CD1c-positive myeloid dendritic cell (primary cell): ENCODE results near the gene MCF2L2.
"Not testable (repeated sequence)": the region's sequence is repeated elsewhere in the genome, so short reads cannot be mapped to it uniquely, and the experiment has no call there.

ENCODE experiments used
- DNase-seq: peaks from one replicate; pipeline ENCODE4 v3.0.0-alpha.2; 2016; ENCODE audit errors: extremely low spot score

Gene MCF2L2

DNA sequence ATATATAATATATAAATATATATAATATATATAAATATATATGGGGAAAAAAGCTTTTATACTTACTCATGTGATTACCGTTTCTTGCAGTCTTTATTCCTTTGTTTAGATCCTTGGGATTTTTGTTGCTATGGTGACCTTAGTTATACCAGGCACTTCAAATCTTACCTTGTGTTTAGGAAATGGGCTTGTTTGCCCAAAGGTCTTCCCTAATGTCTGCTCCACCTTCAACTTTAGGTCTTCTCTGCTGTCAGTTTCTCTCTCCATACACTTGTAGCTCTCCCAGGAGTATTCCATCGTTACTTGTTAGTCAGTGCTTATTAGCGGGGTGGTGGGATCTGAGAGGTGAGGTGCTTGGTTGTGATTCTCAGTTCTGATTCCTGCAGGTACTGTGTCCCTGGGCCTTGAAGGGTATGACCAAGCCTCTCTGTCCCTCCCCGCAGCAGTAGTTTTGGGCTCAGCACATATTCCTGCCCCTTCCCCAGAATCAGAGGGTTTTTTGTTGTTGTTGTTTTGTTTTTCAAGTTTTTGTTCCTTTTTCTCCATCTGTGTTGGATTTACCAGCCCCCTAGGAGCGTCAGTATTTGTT is 256.3 kb downstream of the MCF2L2 start:
- DNase-seq: no peak

DNA sequence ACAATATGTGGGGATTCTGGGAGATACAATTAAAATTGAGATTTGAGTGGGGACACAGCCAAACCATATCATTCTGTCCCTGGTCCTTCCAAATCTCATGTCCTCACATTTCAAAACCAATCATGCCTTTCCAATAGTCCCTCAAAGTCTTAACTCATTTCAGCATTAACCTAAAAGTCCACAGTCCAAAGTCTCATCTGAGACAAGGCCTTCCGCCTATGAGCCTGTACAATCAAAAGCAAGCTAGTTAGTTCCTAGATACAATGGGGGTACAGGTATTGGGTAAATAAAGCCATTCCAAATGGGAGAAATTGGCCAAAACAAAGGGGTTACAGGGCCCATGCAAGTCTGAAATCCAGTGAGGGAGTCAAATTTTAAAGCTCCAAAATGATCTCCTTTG is 260.4 kb downstream of the MCF2L2 start:
- DNase-seq: not testable (repeated sequence)

DNA sequence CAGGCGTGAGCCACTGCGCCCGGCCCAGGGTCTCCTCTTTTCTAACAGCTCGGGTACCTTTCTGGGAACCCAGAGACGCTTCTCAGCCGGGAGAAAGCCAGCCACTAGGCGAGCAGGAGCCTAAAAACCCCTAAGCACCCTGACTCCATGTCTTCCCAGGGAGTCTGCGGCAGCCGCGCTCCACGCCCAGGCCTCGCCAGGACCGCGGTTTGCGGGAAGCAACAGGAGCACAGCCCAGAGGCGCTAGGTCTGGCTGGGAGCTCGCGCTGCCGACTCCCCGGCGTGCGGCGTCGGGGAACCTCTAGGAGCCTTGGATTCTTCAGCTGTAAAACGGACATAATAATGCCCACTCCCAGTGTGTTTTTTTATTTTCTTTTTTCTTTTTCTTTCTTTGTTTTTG is 264.9 kb downstream of the MCF2L2 start:
- no peak for DNase-seq

DNA sequence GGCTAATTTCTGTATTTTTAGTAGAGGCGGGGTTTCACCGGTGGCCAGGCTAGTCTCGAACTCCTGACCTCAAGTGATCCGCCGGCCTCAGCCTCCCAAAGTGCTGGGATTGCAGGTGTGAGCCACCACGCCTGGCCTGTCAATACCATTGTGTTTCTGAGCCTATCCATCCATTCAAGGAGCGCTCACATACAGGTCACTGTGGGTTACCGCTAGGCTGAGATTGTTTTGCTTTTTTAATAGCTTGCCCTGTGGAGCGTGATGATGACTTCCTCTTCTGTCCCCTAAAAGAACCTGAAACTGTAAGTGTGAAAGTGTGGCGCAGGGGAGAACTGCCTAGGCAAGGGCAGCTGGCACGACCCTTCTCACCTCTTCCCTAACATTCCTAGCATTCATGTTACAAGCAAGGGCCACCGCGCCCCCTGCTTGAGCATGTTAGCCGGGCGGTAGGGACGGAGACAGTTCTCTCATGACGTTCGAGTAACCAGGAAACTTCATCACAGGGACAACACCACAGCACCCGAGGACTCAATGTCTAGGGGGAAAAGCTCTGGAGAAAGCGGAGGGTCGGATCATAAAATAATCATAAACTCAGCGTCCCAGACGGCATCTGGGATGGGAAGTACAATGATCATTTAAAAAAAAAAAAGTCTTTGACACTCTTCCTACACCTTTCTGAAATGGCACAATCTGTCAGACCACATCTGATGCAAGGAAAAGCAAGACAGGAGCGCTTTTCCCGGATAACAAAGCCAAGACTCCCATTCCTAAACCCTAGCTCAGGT is 266.7 kb downstream of the MCF2L2 start:
- DNase-seq: peak; percentile 67

DNA sequence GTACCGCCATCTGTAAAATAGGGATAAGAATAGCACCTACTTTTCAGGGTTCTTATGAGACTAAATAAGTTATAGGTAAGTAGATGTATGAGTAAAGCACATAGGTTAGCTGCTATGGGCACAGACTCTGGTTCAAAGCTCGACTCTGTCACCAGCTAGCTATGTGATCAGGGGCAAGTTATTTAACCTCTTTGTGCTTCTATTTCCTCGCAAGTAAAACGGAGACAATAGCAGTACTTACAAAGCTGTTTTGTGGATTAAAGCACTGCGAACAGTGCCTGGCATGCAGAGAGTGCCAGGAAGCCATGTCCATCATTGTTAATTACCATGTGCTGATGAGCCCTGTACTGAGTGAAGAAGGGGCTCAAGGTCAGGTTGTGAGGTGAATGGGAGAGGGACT is 267.8 kb downstream of the MCF2L2 start:
- no peak for DNase-seq

DNA sequence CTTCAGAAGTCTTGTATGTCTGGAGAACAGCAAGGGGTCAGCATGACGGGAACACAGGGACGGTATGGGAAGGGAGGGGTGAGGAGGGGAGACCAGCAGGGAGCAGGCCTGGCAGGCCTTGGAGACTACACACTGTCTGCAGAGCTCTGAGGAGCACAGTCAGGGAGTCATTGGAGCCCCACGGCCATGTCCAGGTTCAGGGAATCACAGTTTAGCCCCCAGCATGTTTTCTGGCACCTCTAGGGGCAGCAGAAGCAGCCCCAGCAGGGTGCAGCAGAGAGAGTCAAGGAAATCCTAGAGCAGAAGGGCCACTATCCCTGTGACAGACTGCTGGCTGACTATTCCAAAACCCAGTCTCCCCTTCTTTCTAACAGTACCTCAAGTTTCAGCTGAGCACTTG is 269.1 kb downstream of the MCF2L2 start:
- no peak for DNase-seq

DNA sequence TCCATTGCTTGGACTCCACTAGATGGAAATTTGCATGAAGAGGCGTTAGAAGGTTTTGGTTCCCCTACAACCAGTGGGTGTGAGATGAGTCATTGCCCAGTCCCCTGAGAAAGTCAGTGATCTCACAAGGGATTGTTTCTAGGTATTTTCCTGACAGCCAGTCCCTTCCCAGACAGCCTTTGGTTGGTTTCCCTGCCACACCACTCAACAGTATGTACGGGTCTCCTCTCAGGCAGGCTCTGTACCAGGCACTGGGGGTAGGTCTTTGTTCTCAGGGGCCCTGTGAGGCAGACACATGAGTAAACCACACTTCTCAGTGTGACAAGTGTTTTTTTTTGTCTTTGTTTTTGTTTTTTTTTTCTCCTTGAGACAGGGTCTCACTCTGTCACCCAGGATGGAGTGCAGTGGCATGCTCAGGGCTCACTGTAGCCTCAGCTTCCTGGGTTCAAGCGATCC is 269.8 kb downstream of the MCF2L2 start:
- DNase-seq: peak; percentile 94

DNA sequence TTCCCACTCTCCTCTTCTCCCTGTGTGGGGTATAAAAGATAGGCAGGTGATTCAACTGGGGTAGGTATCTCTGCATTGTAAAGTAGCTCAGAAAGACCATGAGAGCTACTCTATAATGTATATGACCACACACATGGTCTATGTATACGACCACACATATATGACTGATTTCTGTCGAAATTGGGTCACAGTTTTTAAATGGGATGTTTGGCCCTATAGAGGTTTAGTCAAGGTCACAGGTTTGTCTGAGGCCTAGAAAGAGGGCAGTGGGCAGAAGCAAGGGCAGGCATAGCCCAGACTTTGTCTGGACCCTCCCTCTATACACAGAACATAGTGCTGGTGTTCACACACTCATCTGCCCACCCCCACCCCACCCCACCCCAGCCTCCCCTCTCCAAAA is 270.3 kb downstream of the MCF2L2 start:
- peak; percentile 80 for DNase-seq

DNA sequence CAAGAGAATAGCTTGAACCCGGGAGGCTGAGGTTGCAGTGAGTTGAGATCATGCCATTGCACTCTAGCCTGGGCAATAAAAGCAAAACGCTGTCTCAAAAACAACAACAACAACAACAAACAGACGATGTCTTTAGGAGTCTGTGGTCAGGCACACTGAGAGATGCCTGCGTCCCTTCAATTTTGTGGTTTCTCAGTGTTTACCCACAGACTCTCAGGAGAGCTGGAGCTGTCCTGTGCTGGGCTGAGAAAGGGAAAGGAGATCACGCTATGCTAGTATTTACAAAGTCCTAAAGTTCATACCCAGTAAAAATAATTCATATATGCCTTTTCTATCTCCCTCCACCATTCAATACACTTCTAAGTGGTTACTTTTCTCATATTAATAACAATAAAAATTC is 272.2 kb downstream of the MCF2L2 start:
- DNase-seq: no peak

DNA sequence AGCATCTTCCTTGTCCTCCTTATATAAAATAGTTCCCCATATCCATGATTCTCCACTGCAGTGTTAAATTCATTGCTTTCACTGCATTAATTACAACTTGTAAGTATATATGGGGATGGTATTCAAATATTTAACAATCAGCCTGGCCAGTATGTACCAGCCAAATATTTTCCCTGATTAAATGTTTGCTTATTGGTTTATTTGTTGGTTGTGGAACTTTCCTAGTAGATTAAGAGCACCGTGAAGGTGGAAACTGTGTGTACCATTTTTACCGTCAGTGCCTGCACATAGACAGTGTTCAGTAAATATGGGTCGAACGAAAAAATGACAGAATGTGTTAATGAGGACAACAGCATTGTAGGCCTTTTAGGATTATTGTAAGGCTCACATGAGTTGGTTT is 272.9 kb downstream of the MCF2L2 start:
- no peak for DNase-seq

DNA sequence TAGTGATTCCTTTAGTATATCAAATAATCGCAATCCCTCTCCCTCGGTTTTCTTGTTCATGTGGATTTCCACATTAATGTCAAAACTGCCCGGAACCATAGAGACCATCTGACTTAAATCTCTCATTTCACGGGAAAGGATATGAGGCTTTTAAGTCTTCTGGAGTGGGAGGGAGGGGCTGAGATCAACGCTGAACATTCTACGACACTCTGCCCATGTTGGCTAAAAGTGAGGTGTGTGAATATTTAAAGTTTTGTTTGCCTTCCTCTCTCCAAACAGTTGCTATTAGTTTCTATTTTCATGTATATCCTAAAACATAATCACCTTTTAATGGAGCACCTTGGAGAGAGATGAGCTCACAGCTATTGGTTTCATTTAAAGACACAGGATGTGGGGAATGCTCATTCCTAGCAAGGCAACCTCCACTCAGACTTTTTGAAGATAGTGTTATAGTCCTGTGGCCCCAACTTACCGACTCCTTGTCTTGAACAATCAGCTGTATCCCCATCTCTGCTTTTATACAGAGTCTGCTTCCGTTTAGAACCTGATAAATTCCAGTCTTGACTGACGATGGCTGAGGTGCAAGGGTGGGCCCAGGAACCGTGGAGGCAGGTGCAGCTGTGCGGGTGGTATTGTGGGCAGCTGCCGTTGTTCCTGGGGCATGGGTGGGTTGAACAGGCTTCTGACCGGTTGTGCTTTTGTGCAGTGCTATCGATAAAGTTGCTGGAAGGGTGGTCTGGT is 275.0 kb downstream of the MCF2L2 start:
- DNase-seq: no peak

DNA sequence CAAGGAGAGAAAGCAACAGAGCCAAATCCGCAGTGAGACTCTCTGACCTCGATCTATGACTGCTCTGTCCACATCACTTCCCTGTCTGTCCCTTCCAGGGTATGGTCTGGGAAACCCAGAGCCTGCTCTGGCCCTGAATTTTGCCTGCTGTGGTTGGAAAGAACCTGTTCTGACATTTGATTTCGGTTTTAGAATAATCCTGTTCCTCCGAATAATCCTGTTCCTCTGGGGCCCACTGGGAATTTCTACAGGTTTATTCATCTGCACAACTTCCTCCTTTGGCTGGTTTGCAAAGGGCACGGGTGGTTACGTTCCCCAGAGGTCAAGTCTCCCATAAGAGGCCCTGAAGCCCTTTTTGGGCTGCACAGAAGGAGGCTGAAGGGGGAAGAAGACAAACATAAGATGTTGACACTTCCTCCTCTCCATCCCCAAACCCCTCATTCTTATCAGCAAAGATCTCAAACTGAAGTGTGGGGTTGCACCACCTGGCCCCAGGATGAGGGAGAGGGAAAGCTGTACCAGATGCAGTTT is 276.5 kb downstream of the MCF2L2 start:
- peak; percentile 60 for DNase-seq

DNA sequence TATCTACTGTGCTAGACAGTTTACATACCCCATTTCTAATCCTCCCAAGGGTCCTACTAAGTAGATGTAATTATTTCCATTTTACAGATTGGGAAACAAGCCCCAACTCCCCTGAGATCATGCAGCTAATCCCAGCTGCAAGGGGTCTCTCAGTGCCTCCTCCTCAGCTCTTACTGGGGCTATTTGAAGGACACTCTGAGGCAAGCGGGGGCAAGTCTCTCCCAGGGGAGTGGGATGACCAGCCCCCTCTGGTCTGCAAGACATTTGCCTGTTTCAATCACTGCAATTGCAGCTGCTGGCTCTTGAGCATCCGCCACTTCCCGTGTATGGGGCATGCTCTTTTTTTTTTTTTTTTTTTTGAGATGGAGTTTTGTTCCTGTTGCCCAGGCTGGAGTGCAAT is 277.3 kb downstream of the MCF2L2 start:
- DNase-seq: no peak

DNA sequence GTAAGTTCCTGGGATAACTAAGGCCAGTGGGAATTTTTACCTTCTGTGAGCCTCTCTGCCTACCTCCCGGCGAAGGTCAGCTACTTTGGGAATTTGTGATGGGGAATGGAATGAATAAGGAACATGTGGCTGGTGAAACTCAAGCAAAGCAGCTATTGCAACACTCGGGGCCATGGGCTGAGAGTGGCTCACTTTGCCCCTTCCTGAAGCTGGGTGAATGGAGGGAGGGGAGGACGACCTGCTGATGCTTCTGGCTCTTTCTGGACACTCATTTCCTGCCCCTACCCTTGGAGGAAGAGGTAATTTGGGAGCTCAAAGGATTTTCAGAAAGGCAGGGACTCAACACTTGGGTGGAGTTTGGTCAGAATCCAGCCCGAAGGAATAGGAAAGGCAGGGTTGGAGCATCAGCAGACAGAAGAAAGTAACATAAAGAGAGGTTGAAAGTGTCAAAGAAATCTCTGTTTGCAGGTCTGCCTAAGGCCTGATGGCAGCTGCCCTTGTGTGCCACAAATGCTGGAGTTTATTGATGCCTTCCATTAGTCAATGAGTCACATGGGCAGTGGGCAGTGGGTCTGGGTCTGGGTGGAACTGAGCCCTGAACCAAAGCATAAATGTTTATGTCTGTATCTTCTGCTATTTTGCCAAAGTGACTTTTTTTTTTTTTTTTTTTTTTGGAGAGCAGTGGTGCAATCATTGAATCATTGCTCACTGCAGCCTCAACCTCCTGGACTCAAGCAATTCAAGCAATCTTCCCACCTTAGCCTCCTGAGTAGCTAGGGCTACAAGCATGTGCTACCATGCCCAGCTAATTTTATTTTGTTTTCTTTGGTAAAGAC is 278.3 kb downstream of the MCF2L2 start:
- DNase-seq: peak; percentile 35

DNA sequence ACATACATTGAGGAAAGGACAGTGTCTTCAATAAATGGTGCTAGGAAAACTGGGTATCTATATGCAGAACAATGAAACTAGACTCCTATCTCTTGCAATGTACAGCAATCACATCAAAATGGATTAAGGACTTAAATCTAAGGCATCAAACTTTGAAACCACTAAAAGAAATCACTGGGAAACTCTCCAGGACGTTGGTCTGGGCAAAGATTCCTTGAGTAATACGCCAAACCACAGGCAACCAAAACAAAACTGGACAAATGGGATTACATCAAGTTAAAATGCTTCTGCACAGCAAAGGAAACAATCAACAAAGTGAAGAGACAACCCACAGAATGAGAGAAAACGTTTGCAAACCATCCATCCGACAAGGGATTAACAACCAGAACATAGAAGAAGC is 280.4 kb downstream of the MCF2L2 start:
- no peak for DNase-seq

DNA sequence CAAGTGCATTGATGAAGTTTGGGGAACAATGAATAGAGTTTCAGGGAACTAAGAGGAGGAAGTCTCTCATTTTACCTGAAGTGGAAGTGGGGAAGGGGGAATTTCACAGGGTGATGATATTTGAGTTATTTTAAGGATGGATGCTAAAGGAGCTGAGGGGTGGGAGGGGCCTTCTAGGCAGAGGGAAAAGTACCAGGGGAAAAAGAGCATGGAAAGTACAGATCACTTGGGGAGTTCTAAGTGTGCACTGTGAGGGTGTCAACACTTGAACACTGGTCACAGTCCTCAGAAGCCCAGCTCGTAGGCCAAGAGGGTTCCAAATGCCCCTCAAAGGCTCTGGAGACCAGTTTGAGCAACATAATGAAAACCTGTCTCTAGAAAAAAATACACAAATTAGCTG is 284.1 kb downstream of the MCF2L2 start:
- DNase-seq: no peak

DNA sequence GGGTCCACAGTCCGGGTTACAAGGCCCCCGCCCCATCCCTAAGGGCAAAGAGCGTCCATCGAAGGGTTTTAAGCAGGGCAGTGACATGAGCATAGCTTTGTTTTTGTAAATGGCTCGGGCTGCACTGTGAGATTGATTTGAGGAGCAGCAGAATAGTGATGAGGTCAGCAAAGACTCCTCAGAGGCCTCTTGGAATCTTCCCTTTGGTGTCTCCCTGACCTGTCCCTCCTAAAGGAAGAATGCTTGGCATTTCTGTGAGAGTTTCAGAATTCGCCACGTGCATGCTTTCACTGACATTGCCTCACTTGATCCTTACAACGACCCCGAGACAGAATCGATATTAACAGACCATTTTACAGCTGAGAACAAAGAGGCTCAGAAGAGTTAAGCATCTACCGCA is 286.2 kb downstream of the MCF2L2 start:
- no peak for DNase-seq

DNA sequence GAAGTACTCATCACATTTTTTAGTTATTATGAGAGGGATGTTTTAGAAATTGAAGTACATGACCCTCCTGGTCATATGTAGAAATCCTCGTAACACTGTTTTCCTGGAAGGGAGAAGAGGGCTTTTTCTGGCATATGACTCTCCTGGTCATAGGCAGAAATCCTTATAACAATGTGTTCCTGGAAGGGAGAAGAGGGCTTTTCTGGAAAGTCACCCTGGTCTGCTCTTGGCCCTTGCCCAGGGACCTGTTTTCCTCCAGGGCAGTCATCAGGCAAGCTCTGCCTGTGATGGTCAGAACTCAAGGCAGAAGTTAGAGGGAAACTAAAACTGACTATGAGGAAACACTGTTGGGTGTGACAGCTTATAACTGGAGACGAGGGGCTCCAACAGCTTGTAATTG is 293.6 kb downstream of the MCF2L2 start:
- DNase-seq: no peak

DNA sequence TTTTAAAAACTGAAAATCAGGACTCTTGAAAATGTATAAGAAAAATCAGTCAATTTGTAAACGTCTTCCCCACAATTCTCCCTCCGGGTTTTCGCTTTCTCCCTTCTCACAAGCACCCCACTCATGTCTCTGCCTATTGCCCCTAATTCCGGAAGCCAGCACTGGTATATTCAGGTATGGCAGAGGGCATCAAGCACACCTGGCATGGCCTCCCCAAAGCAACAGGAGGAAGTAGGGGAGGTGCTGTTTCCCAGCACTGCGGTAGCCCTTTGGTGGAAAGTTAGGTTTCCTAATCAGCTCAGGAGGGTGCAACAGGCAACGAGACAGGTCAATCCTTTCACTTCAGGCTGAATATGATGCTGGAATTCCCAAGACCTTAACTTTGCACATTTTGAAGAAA is 296.0 kb downstream of the MCF2L2 start:
- no peak for DNase-seq

DNA sequence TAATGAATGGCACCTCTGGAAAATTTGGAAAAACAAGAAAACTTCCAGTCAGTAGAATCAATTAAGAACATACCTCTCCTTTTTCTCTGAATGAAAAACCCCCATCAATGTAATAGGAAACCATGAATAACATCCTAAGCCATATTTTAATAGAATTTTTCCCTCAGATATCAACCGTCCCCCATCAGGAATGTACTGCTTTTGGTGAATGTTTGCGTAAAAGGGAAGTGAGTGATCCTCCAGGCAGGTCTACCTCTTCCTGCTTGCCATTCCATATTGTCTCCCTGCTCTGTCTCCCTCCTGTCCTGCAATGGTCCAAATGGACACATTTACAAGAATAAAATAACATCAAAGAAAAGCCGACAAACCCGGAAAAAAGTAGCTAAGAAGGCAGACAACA is 296.7 kb downstream of the MCF2L2 start:
- no peak for DNase-seq

DNA sequence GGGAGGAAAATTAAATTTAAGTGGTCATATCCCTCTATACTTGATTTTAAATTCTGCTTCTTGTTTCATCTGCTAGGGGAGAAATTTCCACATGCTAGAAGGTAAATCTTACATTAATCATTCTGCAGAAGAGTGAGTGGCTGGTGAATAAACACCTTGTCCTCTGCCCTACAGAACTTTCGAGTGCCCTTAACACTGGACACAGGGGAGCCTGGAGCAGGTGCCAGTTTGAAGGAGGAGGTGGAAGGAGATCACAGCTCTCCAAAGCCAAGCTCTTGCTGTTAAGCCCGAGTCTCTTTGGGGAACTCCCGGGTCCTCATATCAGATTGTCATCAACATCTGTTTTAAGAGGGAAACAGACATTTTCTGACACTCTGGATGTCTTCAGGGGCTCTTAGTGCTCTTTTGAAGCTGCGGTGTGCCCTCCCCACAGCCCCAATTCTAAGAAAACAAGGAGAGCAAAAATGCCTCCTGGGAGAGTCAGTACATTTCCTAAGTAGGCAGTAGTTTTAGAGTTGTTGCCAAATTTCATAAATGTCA is 297.2 kb downstream of the MCF2L2 start:
- DNase-seq: no peak

DNA sequence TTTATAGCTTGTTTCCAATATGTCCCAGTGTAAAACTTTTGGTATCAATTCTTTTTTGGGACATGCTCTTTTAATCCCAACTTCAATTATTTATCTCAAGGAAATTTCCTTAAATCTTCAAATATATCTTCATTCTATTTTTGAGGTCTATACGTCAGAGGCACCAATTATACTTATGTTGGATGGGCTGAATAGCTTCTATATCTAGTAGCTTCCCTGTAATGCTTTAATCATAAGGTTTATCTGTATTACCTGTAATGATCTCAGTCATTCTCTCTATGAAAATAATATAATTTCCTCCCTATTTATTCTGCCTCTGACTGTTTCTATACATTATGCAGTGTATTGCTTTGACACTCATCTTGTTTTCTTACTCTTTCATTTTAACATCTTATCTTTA is 299.2 kb downstream of the MCF2L2 start:
- DNase-seq: no peak
